Left renal cortex interstitium (tissue), 4 donors: ENCODE results near the gene TIAM2. TPM values are rescaled to one million over a fixed set of nuclear protein-coding genes. Genes with fewer than 3 reads are reported as not detected.
"Not testable (repeated sequence)": the region's sequence is repeated elsewhere in the genome, so short reads cannot be mapped to it uniquely, and the experiment has no call there.

Source experiments
- DNase-seq, 4 donors: peaks; one replicate each; pipeline ENCODE4 v3.0.0-alpha.2; 2013; ENCODE audit warnings: low read depth in 4 of 4, low spot score in 2 of 4, missing footprints in 1 of 4
- polyA plus RNA-seq, 4 donors: library from polyadenylated mRNA; unstranded; fragments of 120-200 nt; gene quantifications; one replicate each; pipeline ENCODE4 v1.2.1, GENCODE V29; 2013; ENCODE audit not compliant: insufficient read length in 4 of 4

Gene TIAM2
- polyA plus RNA-seq, 4 donors, result 17.8 to 21.0 (median 19.5) TPM

DNA sequence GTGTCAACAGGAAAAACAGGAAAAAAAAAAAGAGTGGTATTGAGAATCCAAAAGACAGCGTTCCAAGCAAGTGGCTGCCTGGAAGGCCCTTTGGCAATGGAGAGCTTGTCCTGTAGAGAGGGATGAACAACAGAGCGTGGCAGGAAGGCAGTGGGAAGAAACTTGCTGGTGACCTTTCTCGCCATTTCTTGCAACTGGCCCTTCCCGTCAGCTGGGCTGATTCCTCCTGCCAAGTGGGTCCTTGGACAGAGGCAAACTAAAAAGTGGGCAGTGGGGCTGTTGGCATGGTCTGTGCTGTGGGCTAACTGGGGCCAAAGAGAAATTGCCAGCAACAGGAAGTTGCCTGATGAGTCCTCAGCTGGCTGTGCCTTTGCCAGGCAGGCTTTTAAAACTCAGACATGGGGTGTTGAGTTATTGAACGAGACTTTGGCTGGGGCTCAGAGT, 224.8 kb downstream of the TIAM2 start:
- DNase-seq, result no peak

DNA sequence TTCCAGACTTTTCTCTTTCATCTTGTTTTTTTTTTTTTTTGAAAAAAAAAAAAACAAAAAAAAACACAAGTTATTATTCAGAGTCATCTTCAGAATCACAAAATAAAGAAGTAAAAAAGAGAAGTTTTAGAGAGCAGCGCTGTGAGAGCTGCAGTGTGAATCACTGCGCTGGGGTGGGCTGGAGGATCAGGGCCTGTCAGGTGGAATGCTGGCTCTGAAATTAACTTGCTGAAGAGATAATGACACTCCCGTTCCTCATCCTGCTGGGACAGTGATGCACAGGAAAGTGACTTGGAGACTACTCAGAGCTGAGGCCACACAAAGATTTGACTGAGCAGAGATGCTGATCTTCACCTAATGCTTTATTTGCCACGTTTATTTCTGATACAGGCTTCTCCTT, 226.0 kb downstream of the TIAM2 start:
- no peak for DNase-seq

GRCh38 chr6:155222506-155222905, 227.4 kb downstream of the TIAM2 start:
- no peak for DNase-seq

DNA sequence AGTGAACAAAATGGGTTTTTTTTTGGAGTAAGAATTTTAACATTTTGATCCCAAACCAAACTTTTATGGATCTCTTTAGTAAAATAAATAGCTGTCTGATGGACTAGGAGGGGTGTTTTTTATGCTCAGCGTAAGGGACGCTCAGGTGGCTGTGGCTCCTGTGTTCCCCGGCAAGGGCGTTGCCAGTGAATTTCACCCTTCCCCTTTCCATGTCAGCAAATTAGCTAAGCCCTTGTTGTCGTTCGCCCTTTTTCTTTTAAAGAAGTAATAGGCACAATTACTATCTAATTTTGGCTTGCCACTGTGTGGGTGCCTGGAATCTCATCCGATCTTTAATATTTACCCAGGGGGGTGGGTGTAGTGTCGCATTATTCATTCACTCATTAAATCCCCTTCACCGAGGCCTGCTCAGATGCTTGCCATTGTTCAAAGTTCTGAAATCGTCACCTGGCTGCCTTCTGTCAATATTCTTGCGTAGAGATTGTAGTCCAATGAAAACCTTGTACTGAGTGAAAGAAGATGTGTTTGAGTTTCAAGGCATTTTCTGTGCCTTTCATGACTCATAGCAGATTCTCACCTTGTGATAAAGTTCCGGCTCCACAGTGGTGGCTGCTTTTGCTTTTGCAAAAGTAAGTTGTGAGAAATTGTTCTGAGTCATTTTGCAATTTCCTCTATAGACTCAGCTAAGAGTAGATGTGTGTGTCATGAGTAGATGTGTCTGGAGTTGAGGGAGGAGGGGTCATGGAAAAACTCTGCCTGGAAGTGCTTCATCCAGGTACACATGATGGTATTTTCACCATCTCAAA, 228.7 kb downstream of the TIAM2 start:
- no peak for DNase-seq

DNA sequence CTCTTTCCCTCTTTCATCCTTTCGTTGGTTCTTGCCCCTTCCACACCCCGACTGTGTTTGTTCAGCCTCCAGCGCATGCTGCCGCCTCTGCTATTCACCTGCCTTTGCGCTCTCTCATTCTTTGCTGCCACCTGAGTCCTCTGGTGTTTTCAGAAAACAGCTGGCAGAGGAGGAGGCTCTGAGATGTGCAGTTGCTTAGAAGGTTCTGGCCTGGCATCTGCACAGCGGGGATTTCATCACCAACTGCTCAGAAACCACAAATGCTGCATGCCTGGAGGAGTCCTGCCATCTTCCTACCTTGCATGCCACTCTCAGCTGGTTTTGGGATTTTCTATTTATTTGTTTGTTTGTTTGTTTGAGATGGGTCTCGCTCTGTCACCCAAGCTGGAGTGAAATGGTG, 229.5 kb downstream of the TIAM2 start:
- DNase-seq, result no peak

- DNase-seq, result no peak
Observed at GRCh38 chr6:155227046-155227445, 231.9 kb downstream of the TIAM2 start.

GRCh38 chr6:155228546-155229166, 233.5 kb downstream of the TIAM2 start:
- DNase-seq, result no peak

DNA sequence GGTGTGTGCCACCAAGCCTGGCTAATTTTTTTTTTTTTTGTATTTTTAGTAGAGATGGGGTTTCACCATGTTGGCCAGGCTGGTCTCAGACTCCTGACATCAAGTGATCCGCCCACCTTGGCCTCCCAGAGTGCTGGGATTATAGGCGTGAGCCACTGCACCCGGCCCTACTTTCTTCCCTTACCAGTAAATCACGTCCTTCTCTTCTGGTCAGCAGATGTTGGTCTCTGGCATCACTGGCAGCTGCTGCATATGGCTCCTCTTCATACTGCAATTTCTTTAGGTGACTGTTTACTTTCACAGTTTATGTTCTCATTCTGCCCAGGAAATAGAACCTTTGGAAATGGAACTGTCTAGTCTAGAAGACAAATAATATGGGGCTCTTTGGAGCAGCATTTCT, 235.9 kb downstream of the TIAM2 start:
- DNase-seq, result not testable (repeated sequence)

DNA sequence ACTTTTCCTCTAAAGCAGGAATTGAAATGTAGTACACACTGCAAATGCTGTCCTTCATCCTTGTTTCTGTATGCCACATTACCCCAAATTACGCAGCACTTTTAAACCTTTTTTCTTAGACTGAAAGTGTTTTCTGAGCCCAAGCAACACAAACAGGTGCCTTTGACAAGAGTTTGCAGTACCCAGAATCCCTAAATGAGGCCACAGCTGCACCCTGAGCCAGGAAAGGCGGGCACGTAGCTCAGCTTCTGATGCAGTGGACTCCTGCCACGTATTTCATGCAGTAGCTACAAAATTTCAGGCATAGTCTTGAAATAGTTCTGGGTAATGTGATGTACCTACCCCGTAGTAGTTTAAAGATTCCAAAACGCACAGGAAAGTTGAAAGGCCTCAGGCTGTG, 237.7 kb downstream of the TIAM2 start:
- no peak for DNase-seq

- DNase-seq, result no peak
Observed at GRCh38 chr6:155234167-155234566, 239.1 kb downstream of the TIAM2 start.

DNA sequence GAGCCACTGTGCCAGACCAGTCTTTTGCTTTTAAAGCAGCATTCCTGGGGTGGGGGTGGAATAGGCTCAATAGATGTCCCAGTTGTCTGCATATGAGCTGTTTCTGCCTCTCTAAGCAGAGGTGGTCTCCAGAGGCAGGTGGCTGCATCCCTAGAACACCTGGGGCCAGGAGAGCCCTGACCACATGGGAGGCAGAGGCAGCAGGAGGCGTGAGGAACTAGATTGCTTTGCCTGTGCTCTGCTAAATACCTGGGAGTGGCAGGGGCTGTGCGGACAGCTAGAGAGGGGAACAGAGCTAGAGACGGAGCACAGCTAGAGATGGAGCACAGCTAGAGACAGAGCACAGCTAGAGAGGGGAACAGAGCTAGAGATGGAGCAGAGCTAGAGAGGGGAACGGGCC, 239.6 kb downstream of the TIAM2 start:
- DNase-seq, result no peak

GRCh38 chr6:155235087-155235486, 240.0 kb downstream of the TIAM2 start:
- DNase-seq, result no peak

DNA sequence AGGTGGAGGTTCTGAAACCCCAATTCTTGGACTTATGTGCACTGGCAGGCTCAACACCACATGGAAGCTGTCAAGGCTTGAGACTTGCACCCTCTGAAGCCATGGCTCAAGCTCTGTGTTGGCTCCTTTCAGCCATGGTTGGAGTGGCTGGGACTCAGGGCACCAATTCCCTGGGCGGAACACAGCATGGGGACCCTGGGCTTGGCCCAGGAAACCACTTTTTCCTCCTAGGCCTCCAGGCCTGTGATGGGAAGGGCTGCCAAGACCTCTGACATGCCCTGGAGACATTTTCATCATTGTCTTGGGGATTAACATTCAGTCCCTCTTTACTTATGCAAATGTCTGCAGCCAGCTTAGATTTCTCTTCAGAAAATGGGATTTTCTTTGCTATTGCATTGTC, 242.5 kb downstream of the TIAM2 start:
- DNase-seq, result no peak

GRCh38 chr6:155240905-155241600, 245.9 kb downstream of the TIAM2 start:
- DNase-seq, result no peak

DNA sequence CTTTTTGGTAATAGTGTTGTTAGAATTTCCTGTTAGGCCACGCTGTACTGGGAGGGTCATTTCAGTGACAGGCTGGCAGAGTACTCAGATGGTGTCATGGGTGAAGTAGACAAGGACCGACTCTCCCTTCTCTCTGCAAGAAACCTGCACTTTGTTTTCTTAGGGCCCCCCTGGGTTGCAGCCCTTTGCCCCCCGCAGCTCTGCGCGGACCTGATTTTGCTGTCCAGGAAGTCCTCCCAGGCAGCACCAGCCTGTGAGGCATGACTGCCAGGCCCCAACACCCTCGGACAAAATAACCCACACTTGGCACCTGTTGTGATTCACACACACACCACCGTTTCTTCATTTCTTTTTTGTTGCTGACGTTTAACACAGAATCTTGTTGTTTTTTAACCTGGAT, 246.9 kb downstream of the TIAM2 start:
- DNase-seq, result no peak

DNA sequence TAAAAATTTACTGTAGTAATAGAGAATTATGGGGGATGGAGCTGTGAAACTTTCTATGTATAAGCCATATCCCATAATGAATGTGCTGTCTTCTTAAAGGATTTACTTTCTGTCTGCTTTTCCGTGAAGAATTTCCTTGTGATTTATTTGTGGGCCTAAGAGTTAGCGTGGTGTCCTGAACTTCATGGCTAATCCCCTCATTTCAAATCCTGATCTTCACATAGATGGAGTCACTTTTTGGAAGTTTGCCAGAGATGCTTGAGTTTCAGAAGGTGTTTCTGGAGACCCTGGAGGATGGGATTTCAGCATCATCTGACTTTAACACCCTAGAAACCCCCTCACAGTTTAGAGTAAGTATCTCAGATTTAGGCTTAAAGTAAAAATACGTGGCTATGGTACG, 249.3 kb downstream of the TIAM2 start:
- no peak for DNase-seq

DNA sequence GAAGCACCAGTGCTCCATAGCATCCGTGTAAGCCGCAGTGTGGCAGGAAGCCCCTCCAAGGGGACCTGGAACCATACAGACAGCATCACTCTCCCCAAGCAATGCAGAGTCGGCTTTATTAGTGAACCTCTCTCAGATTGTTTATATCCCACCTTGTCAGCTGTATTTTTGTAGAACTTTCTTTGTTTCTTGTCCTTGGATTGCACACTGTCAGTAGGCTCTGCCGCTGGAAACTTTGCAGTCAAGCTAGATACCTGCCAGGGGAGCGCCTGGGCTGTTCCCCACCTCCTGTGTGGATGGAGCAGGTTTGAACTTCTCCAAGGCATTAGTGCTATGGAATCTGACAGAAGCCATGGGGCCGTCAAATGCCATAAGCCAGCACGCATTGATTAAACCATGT, 250.1 kb downstream of the TIAM2 start:
- DNase-seq, result no peak

DNA sequence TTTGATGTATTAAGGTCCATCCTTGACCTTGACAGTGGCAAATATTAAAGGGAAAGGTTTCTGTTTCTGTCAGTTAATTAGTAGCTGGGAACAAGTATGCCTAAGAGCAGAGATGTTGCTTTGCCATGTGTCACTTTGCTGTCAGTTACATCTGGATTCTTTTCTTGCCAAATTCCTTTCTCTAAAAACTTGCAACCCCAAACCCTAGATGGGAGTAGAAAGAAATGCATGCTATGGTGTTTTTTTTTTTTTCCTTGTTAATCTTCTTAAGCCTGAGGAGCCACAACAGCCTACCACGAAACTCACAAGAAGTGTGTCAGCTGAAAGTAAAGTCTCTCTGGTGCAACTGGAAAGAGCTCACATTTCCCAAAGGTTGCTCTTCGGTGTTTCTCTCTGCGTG, 250.7 kb downstream of the TIAM2 start:
- no peak for DNase-seq

DNA sequence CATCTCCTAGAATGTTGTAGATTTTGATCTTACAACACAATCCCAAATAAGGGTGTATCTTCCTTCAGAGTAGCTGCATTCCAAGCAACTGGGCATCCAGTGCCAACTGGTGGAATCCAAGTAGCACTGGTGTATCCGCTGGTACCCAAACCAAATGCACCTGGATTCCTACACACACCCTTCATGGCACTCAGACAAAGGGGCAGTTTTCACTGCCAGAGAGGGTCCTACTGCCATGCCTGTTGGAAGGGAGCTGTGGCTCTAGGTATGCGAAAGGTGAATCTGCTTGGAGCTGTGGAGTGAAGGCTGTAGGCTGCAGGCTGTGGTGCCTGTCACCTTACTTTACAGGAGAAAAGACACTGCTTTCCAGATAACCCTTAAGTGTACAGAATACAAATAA, 251.7 kb downstream of the TIAM2 start:
- no peak for DNase-seq

GRCh38 chr6:155247618-155248007, 252.5 kb downstream of the TIAM2 start:
- DNase-seq, result no peak
